Measurements from ENCODE around the gene PCDHGA8. TPM values are rescaled to one million over a fixed set of nuclear protein-coding genes. Genes with fewer than 3 reads are reported as not detected.

PCDHGA8 gene
- total RNA-seq, 1 experiment from 2014 or later: 0.05 TPM

Other genes starting within 250 kb of the PCDHGA8 start
- 0.21 and 0.43 TPM in 2 replicates for gene PCDHB6, start 242.6 kb upstream of the PCDHGA8 start, total RNA-seq (2014; rRNA removed; shearing (Covaris generic))
- gene PCDHB7, start 220.0 kb upstream of the PCDHGA8 start, total RNA-seq (2014; rRNA removed; shearing (Covaris generic)): 0.24 and 0.29 TPM in 2 replicates
- gene PCDHB8, start 214.8 kb upstream of the PCDHGA8 start, total RNA-seq (2014; rRNA removed; shearing (Covaris generic)): 0.43 and 0.74 TPM in 2 replicates
- 0.55 and 0.75 TPM in 2 replicates for gene PCDHB16, start 210.2 kb upstream of the PCDHGA8 start, total RNA-seq (2014; rRNA removed; shearing (Covaris generic))
- gene PCDHB9, start 205.5 kb upstream of the PCDHGA8 start, total RNA-seq (2014; rRNA removed; shearing (Covaris generic)): 0.05 and 0.90 TPM in 2 replicates
- gene PCDHB10, start 200.3 kb upstream of the PCDHGA8 start, total RNA-seq (2014; rRNA removed; shearing (Covaris generic)): 0.37 and 0.40 TPM in 2 replicates
- 0.55 and 0.75 TPM in 2 replicates for gene PCDHB11, start 193.0 kb upstream of the PCDHGA8 start, total RNA-seq (2014; rRNA removed; shearing (Covaris generic))
- 0.24 and 0.42 TPM in 2 replicates for gene PCDHB12, start 183.9 kb upstream of the PCDHGA8 start, total RNA-seq (2014; rRNA removed; shearing (Covaris generic))
- gene PCDHB13, start 178.7 kb upstream of the PCDHGA8 start, total RNA-seq (2014; rRNA removed; shearing (Covaris generic)): 0.66 and 0.77 TPM in 2 replicates
- gene PCDHB14, start 169.3 kb upstream of the PCDHGA8 start, total RNA-seq (2014; rRNA removed; shearing (Covaris generic)): 0.24 and 0.40 TPM in 2 replicates
- 1.1 and 1.6 TPM in 2 replicates for gene PCDHB15, start 147.2 kb upstream of the PCDHGA8 start, total RNA-seq (2014; rRNA removed; shearing (Covaris generic))
- gene SLC25A2, start 88.6 kb upstream of the PCDHGA8 start, total RNA-seq (2014; rRNA removed; shearing (Covaris generic)): 0.11 TPM in 1 of 2 replicates, not detected in the other
- 60.5 and 60.9 TPM in 2 replicates for gene TAF7, start 71.8 kb upstream of the PCDHGA8 start, total RNA-seq (2014; rRNA removed; shearing (Covaris generic))
- 0.63 and 0.67 TPM in 2 replicates for gene PCDHGA1, start 62.1 kb upstream of the PCDHGA8 start, total RNA-seq (2014; rRNA removed; shearing (Covaris generic))
- 1.7 and 2.0 TPM in 2 replicates for gene PCDHGA2, start 53.9 kb upstream of the PCDHGA8 start, total RNA-seq (2014; rRNA removed; shearing (Covaris generic))
- gene PCDHGA3, start 48.8 kb upstream of the PCDHGA8 start, total RNA-seq (2014; rRNA removed; shearing (Covaris generic)): 0.32 TPM in 1 of 2 replicates, not detected in the other
- 1.2 and 1.6 TPM in 2 replicates for gene PCDHGB1, start 42.5 kb upstream of the PCDHGA8 start, total RNA-seq (2014; rRNA removed; shearing (Covaris generic))
- gene PCDHGA4, start 37.6 kb upstream of the PCDHGA8 start, total RNA-seq (2014; rRNA removed; shearing (Covaris generic)): 1.4 and 1.6 TPM in 2 replicates
- 1.5 and 1.7 TPM in 2 replicates for gene PCDHGB2, start 32.6 kb upstream of the PCDHGA8 start, total RNA-seq (2014; rRNA removed; shearing (Covaris generic))
- gene PCDHGA5, start 28.5 kb upstream of the PCDHGA8 start, total RNA-seq (2014; rRNA removed; shearing (Covaris generic)): 0.56 and 0.66 TPM in 2 replicates
- 0.21 and 0.53 TPM in 2 replicates for gene PCDHGB3, start 22.4 kb upstream of the PCDHGA8 start, total RNA-seq (2014; rRNA removed; shearing (Covaris generic))
- gene PCDHGA6, start 18.7 kb upstream of the PCDHGA8 start, total RNA-seq (2014; rRNA removed; shearing (Covaris generic)): 1.8 and 2.4 TPM in 2 replicates
- 0.71 and 1.6 TPM in 2 replicates for gene PCDHGA7, start 9.9 kb upstream of the PCDHGA8 start, total RNA-seq (2014; rRNA removed; shearing (Covaris generic))
- gene PCDHGB4, start 4.9 kb upstream of the PCDHGA8 start, total RNA-seq (2014; rRNA removed; shearing (Covaris generic)): 0.08 and 0.26 TPM in 2 replicates
- 0.29 and 0.50 TPM in 2 replicates for gene PCDHGB5, start 5.3 kb downstream of the PCDHGA8 start, total RNA-seq (2014; rRNA removed; shearing (Covaris generic))
- 0.03 and 0.45 TPM in 2 replicates for gene PCDHGA9, start 10.1 kb downstream of the PCDHGA8 start, total RNA-seq (2014; rRNA removed; shearing (Covaris generic))
- 0.21 and 0.40 TPM in 2 replicates for gene PCDHGB6, start 15.4 kb downstream of the PCDHGA8 start, total RNA-seq (2014; rRNA removed; shearing (Covaris generic))
- 0.18 and 0.21 TPM in 2 replicates for gene PCDHGA10, start 20.4 kb downstream of the PCDHGA8 start, total RNA-seq (2014; rRNA removed; shearing (Covaris generic))
- 7.4 and 8.6 TPM in 2 replicates for gene PCDHGB7, start 25.0 kb downstream of the PCDHGA8 start, total RNA-seq (2014; rRNA removed; shearing (Covaris generic))
- gene PCDHGA11, start 28.4 kb downstream of the PCDHGA8 start, total RNA-seq (2014; rRNA removed; shearing (Covaris generic)): 0.21 and 0.58 TPM in 2 replicates
- 10.0 and 13.8 TPM in 2 replicates for gene PCDHGA12, start 37.9 kb downstream of the PCDHGA8 start, total RNA-seq (2014; rRNA removed; shearing (Covaris generic))
- gene PCDHGC3, start 83.3 kb downstream of the PCDHGA8 start, total RNA-seq (2014; rRNA removed; shearing (Covaris generic)): 9.8 and 12.5 TPM in 2 replicates
- gene PCDHGC4, start 92.4 kb downstream of the PCDHGA8 start, total RNA-seq (2014; rRNA removed; shearing (Covaris generic)): 0.11 TPM in 1 of 2 replicates, not detected in the other
- gene PCDHGC5, start 96.4 kb downstream of the PCDHGA8 start, total RNA-seq (2014; rRNA removed; shearing (Covaris generic)): 0.05 and 0.19 TPM in 2 replicates
- 32.8 TPM in 2 replicates for gene DIAPH1, start 226.4 kb downstream of the PCDHGA8 start, total RNA-seq (2014; rRNA removed; shearing (Covaris generic))
- 45.2 and 55.1 TPM in 2 replicates for gene HDAC3, start 244.2 kb downstream of the PCDHGA8 start, total RNA-seq (2014; rRNA removed; shearing (Covaris generic))
- gene RELL2, start 244.4 kb downstream of the PCDHGA8 start, total RNA-seq (2014; rRNA removed; shearing (Covaris generic)): 6.2 and 7.9 TPM in 2 replicates